HG02840 (cell line): ENCODE data around the gene LIN28A.
"Not testable (repeated sequence)": the region's sequence is repeated elsewhere in the genome, so short reads cannot be mapped to it uniquely, and the experiment has no call there.

Source experiments
- ATAC-seq: cut with Tn5 transposase; IDR thresholded peaks from one replicate; pipeline ENCODE4 v1.9.1; 2021; ENCODE audit warnings: mild to moderate bottlenecking, moderate library complexity, moderate number of reproducible peaks; ENCODE audit not compliant: unreplicated experiment, low FRiP score

Gene LIN28A, protein sequence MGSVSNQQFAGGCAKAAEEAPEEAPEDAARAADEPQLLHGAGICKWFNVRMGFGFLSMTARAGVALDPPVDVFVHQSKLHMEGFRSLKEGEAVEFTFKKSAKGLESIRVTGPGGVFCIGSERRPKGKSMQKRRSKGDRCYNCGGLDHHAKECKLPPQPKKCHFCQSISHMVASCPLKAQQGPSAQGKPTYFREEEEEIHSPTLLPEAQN

DNA sequence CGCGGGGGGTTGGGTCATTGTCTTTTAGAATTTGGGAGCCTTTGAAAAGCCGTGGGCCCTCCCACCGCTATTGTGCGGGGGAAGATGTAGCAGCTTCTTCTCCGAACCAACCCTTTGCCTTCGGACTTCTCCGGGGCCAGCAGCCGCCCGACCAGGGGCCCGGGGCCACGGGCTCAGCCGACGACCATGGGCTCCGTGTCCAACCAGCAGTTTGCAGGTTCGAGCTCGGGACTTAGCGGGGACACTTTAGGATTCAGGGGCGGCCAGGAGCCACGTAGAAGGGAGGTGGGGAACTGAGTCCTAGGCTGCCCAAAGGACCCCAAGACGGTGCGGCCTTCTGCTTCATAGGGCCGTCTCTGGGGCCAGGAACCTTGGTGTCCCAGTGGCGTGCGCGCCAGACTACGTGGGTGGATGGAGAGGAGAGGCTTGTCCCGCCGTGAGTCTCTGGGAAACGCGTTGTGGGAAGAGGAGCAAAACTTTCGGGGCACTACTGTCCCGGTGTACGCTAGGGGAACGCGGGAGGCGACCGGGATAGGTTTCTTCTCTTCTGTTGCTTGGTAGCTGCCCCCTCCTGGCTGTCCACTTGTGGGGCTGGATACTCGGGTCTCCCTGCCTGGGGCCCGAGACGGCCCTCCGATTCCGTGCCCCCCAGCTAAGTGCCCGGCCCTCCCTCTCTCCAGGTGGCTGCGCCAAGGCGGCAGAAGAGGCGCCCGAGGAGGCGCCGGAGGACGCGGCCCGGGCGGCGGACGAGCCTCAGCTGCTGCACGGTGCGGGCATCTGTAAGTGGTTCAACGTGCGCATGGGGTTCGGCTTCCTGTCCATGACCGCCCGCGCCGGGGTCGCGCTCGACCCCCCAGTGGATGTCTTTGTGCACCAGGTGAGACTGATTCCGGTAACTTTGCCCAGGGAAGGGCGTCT lies at the start of gene LIN28A:
Gene LIN28A (plus strand): TSS at position 112 of the 918 bp plus-strand sequence. CDS start 75 bp downstream, at position 187.
- no peak for ATAC-seq

DNA sequence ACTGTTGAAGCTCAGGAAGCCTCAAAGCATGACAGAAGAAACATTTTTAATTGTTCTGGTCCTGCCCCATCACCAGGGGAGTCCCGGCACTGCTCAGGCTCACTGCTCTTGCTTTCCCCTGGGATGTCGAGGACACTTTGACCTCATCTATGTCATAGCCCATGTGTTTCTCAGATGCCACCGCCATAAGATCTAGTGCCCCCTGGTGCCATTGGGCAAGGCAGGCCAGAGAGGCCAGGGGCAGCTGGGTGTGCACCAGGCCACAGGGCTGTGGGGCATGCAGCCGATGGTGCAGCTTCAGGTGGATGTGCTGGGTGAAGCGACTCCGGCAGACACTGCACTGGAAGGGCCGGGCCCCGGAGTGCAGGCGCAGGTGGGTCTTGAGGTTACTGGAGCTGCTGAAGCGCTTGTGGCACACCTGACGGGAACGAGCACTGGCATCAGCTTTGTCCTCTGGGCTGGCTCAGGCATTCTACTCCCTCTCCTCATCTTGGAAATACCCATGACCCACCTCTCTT lies 49.0 kb upstream of the LIN28A start:
- no peak for ATAC-seq

DNA sequence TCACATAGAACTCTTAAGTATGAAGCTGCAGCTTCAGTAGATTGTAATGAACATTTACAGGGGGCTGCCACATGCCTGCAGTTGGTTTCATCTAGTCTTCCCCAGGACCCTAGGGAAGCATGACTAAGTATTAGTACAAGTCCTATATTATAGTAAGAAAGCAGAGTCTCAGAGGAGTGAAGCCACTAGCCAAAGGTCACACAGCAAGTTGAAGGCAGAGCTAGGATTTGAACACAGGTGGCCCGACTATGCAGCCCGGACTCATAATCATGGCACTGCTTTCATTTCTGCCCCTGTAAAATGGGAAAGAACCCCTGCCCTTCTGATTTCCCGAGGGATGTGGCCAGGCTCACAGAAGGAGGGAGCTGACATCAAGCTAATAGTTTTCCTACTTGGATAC lies 48.3 kb upstream of the LIN28A start:
- ATAC-seq: no peak

DNA sequence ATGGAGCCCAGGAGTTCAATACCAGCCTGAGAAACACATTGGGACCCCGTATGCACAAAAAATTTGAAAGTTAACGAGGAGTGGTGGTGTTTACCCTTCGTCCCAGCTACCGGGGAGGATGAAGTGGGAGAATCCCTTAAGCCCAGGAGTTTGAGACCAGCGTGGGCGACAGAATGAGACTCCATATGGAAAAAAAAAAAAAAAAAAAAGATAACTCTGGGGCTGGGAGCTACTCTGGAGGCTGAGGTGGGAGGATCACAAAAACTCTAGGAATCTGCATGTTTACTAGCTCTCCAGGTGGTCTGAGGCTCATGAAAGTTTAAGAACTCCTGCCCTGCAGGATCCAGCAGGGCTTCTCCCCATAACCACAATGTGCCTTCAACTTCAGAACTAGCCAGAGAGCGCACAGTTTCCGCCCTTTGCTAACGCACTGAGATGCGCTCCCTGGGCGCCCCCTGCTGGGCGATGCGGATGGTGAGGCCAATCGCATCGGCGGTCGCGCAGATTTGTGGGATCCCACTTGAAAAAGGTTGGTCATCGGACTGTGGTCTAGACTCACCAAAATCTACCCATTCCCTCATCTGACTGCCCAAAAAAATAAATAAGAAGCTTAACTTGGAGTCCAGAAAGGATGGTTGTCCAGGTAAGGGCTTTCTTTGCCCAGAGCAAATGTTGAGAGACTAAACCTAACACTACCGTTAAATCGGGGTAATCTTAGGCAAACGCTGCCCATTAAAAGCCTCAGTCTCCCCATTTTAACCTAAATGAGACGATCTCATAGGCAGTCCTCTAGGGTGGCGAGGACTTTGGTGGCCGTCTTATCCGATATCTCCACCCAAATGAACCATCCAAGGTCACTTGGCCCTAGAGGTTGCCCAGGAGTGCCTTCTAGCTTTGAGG lies 46.8 kb upstream of the LIN28A start:
- ATAC-seq: no peak

DNA sequence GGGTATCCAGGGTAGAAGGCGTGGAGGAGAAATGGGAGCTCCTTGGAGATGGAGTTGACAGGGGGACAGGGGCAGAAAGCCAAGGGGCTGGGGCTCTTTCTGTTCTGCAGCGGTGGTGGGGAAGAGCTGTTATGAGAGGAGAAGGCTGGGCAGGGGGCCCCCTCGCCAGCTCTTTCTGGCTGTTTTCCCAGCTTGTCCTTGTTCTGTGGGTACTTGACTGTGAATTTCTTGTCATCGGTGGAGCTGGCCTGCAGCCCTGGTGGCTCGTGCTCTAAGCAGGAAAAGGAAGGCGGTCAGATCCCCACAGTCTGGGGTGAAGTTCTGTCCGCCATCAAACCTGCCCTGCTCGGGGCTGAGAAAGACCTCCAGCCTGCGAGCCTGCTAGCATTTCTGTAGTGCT lies 45.7 kb upstream of the LIN28A start:
- ATAC-seq: no peak

DNA sequence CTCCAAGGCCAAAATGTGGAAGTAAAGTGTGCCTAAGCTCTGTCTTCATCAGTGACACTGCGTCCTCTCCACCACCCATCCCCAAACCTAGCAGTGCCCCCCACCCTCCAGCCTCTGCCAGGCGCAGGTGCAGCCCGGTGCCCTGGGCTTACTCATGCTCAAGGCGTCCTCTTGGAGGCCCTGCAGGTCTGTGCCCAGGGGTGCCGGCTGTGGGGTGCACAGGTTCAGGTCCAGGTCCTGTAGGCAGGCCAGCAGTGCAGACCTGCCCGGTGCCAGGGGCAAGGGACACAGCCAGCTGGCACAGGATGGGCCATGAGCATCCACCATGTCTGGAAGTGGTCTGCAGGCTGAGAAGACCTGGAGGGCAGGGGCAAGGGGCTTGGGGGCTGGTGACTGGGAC lies 43.2 kb upstream of the LIN28A start:
- ATAC-seq: no peak

DNA sequence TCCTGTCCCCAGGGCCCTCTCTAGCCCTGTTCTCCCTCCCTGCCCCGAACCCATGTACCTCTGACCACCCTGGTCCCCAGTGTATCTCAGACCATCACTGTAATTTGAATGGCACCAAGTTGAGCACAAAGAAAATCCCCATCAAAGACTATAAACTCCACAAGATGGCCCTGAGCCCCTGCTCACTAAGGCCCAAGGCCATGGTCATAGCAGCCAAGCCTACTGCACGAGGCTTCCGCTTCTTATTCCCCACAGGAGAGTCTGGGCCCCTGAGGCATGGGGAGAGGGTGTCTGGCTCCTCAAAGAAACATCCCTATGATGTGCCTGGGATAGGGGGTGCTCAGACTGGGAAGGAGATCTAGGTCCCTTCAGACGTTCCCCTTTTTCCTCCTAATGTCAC lies 42.6 kb upstream of the LIN28A start:
- ATAC-seq: no peak

DNA sequence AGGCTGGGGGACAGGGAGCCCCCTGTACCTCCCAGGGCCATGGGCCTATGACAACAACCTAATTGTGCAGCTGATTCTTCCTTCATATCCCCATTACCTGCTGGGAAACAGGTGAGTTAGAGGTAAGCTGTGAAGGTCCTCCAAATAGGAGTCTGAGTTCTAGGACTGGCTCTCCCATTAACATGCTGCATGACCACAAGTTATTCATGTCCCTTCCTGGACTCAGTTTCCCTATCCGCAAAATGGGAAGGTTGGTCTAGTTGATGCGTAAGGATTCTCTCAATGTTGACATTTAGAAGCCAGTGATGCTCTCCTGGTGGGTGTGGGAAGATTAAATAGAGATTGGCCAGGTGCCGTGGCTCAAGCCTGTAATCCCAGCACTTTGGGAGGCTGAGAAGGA lies 42.1 kb upstream of the LIN28A start:
- ATAC-seq: no peak

DNA sequence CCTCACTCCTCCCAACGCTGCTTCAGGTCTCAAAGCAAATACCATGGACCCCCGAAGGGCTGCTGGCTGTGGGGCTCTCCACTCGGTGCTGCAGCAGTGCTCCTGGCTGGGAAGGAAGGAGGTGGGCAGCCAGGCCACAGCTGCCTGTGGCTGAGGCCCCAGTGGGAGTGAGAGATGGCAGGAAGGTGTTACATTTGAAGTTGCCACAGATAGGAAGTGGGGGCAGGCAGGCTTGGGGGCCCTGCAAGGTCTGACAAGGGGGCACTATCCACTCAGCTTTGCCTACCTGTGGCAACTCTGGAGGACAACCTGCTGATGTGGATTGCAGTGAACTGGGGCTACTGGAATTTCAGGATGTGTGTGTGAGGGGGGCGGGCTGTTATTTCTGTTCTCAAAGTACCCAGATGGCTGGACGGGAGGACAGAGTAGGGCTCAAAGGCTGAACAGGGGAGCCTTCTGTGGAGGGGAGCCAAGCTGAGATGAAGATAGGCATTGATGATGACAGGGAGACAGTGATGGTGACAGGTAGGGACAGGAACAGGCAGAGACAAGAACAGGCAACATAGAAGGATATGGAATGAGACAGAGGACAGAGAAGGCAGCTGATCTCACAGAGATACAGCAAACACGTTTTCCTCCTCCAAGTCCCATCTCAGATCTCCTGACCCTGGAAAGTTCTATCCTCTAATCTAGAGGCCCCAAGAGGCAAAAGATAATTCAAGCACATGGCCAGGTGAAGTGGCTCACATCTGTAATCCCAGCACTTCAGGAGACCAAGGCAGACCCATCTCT lies 39.8 kb upstream of the LIN28A start:
- no peak for ATAC-seq

DNA sequence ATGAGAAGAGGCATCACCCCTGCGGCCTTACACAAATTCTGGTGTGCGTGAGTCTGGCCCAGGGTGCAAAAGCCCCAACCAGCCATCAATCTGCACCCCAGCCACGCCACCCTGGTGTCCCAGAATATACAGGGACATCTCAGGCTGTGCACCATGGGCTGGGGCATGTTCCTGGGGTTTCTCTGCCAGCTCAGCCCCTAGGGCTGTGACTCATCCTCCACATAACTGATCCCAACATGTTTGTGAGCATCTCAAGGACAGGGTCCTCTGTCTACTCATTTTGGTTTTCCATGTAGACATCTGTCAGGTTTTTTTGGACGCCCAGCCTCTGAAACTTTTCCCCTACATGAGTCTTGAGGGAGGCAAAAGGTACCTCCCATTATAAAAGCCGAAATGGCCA lies 38.6 kb upstream of the LIN28A start:
- no peak for ATAC-seq

DNA sequence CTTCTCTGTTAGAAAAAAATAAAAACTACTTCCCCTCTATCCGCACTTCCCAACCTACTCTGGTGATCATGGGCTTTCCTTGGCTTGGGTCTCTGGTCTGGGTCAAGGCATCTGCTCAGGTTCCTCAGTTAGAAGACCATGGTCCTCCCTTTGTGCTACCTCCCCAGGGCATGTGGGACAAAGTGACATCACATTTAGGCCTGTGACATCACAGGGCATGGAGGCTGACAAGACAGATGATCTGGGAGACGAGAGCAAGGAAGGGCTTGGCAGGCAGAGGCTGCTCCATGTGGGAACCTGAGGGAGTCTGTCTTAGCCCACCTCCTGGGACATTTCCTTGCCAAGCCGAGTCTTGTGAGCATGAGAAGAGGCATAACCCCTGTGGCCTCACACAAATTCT lies 38.0 kb upstream of the LIN28A start, which contains the start of gene ZNF683:
Gene ZNF683 (minus strand): TSS at position 140 of the 400 bp plus-strand sequence. CDS start 4,179 bp downstream, outside the sequence.
- ATAC-seq: not testable (repeated sequence)

DNA sequence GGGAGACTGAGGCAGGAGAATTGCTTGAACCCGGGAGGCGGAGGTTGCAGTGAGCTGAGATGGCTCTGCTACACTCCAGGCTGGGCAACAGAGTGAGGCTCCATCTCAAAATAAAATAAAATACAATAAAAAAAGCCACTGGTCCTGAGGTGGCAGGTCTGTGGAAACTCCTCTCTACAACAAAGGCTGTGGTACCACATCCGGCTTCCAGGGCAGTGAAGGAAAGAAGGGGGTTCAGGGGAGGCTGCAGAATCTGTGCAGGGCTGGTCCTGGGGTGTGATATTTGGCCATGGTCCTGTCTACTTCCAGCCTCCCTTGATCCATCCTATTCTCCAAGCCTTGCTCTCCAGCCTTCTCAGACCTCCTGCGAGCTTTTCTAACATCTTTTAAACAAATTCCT lies 37.3 kb upstream of the LIN28A start:
- ATAC-seq: no peak

DNA sequence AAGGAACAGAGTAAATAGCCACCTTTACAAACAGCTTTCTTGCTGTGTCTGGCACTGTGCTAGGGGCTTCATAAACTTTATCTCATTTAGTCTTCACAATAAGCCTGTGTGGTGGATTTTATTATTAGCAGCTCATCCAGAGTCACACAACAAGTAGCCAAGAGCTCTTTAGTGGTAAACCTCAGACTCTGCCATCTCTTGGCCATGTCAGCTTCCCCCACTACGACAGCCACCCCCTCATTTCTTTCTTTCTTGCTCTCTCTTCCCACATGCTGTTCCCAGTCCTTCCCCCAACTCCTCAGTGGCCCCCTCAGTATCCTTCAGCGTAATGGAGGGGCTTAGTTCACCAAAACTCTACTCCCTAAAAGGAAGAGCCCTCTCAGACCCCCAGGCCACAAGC lies 36.8 kb upstream of the LIN28A start:
- ATAC-seq: no peak

DNA sequence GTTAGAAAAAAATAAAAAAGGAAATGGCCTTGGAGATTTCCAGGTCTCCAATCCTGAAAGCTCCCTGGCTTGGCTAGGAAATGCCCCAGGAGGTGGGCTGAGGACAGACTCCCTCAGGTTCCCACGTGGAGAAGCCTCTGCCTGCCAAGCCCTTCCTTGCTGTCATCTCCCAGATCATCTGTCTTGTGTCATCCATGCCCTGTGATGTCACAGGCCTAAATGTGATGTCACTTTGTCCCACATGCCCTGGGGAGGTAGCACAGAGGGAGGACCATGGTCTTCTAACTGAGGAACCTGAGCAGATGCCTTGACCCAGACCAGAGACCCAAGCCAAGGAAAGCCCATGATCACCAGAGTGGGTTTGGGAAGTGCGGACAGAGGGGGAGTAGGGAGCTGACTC lies 36.3 kb upstream of the LIN28A start:
- not testable (repeated sequence) for ATAC-seq

DNA sequence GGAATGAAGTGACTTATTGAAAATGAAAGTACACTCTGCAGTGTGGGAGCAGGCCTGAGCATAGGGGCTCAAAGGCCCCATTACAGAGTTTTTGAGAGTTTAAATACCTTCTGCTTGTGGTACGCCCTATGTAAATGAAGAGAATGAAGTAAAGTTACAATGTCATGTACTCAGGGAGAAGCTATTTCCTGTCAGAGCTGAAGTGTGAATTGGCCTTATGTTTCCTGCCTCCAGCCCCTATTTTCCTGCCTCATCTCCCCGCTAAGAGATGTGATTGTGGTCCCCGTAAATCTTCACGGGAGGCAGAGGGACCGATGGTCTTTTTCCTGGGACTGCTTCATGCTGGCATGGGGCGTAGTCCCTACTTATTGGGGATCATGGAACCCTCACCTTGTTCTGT lies 35.5 kb upstream of the LIN28A start:
- no peak for ATAC-seq

DNA sequence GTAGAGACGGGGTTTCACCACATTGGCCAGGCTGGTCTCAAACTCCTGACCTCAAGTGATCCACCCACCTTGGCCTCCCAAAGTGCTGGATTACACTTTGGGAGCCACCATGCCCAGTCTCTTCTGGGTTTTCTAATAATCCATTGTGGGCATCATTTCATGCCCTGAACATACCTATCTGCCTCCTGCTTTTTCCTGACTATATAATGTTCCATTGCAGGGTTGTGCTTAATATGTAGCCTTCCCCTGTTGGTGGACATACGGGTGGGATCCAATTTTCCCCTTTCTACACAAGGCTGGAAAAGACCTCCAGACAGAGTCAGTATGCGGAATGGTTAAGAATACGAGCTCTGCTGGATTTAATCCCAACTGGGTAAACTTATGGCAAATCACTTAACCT lies 34.6 kb upstream of the LIN28A start:
- ATAC-seq: no peak

DNA sequence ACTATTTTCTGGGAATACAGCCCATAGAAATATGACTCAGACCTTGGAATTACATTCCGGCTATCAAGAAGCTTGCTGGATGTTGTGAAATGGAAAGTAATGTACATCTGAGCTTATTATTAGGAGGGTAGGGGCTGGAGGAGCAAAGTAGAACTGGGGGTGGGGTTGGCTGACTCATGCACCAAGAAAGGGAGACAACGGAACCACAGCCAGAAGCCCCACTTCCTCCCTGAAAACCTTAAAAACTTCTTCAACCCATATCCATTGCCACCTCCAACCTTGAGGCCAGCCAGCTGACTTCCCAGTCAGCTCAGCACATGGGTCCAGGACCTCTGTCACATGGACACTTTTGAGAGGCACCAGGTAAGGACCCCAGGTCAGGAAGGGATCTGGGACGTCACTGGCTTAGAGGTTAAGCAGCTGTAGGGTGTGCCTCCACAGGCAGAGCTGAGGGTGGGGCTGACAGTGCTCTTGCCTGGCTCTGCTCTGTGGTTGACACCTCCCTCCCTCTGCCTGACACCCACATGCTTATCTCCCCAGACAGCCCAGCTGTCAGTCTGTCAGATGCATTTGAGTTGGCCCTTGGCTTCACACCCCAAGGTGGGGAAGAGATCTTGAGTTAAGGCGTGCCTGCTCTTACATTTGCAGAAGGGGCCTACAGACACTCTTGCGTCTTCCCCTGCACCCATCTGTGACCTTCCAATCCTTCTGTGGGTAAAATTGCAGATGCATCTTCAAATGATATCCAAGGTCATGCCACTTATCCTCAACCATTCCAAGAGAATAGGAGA lies 32.3 kb upstream of the LIN28A start:
- ATAC-seq: no peak

DNA sequence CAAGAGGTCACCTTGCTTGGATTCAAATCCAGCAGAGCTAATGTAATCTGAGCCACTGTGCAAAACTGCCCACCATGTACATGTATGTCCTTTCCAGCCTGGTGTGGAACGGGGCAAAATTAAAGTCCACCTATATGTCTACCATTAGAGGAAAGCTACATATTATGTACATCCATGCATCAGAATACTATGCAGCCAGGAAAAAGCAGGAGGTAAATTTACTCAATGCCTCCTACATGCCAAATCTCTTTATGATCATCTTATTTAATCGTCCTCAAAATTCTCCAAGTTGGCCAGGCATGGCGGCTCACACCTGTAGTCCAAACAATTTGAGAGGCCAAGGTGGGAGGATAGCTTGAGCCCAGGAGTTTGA lies 31.8 kb upstream of the LIN28A start:
- ATAC-seq: no peak

DNA sequence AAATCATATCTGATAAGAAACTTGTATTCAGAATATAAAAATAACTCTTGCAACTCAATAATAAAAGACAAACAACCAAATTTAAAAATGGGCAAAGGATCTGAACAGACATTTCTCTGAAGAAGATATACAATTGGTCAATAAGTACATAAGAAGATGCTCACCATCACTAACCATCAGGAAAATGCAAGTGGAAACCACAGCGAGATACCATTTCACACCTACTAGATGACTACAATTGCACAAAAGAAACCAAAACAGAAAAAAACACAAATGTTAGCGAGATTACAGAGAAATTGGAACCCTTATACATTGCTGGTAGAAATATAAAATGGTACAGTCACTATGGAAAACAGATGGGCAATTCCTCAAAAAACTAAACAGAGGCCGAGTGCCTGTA lies 26.5 kb upstream of the LIN28A start:
- ATAC-seq: no peak
